Endodermal cell (in vitro differentiated cells): ENCODE measurements around the gene ZNF14. TPM values are rescaled to one million over a fixed set of nuclear protein-coding genes. Genes with fewer than 3 reads are reported as not detected.
A peak's percentile ranks its signal among the peaks of the same experiment; 100 is the strongest.

ENCODE experiments used
- DNase-seq: peaks from one replicate; pipeline ENCODE4 v3.0.0-alpha.2; 2017
- H3K27ac ChIP-seq: 2 replicates; pipeline ENCODE4 v1.5.1; 2013; ENCODE audit warnings: mild to moderate bottlenecking, low read depth, low read length, moderate library complexity
- H3K27me3 ChIP-seq: 2 replicates; pipeline ENCODE4 v1.6.1; 2013; ENCODE audit warnings: mild to moderate bottlenecking, low read length, moderate library complexity; ENCODE audit not compliant: insufficient read depth, control insufficient read depth, poor library complexity, severe bottlenecking
- H3K36me3 ChIP-seq: 2 replicates; pipeline ENCODE4 v1.7.0; 2013; ENCODE audit warnings: mild to moderate bottlenecking, low read length, moderate library complexity; ENCODE audit not compliant: control insufficient read depth, insufficient read depth
- H3K4me1 ChIP-seq: one replicate; pipeline ENCODE4 v1.7.0; 2013; ENCODE audit warnings: low read length; ENCODE audit not compliant: control insufficient read depth, insufficient read depth
- H3K4me3 ChIP-seq: 2 replicates; pipeline ENCODE4 v1.5.1; 2013; ENCODE audit warnings: mild to moderate bottlenecking, low read length, moderate library complexity
- H3K9ac ChIP-seq: 2 replicates; pipeline ENCODE4 v1.6.1; 2013; ENCODE audit warnings: mild to moderate bottlenecking, low read length, moderate library complexity; ENCODE audit not compliant: poor library complexity, severe bottlenecking; ENCODE audit errors: extremely low read depth
- H3K9me3 ChIP-seq: 2 replicates; pipeline ENCODE4 v1.6.1; 2013; ENCODE audit warnings: mild to moderate bottlenecking, low read length, moderate library complexity; ENCODE audit not compliant: control insufficient read depth
- H3K27ac Mint-ChIP-seq: 2 replicates; pipeline ENCODE4 v1.8.0; 2020; ENCODE audit warnings: mixed read lengths
- H3K27me3 Mint-ChIP-seq: 2 replicates; pipeline ENCODE4 v1.8.0; 2021; ENCODE audit warnings: mild to moderate bottlenecking, mixed read lengths; ENCODE audit not compliant: insufficient read depth
- H3K36me3 Mint-ChIP-seq: 2 replicates; pipeline ENCODE4 v1.8.0; 2020; ENCODE audit warnings: low read depth, mixed read lengths
- H3K4me1 Mint-ChIP-seq: 2 replicates; pipeline ENCODE4 v1.8.0; 2020; ENCODE audit warnings: mixed read lengths
- H3K4me3 Mint-ChIP-seq: 2 replicates; pipeline ENCODE4 v1.8.0; 2020; ENCODE audit warnings: mild to moderate bottlenecking, moderate library complexity, mixed read lengths
- H3K9me3 Mint-ChIP-seq: 2 replicates; pipeline ENCODE4 v1.8.0; 2020; ENCODE audit warnings: mild to moderate bottlenecking, mixed read lengths
- CTCF ChIP-seq: fragments of 200-600 bp; sonication (generic); conservative IDR thresholded peaks from 2 replicates; pipeline ENCODE4 v1.5.0; 2021; ENCODE audit warnings: antibody characterized with exemption, mild to moderate bottlenecking
- WGBS, 2 experiments: methylation state at CpG; one replicate each; pipeline versions ENCODE4 v1.1.5 to v1.1.7; 2013; ENCODE audit warnings: missing lambda C conversion rate in 2 of 2, mixed read lengths in 1 of 2; ENCODE audit not compliant: insufficient coverage in 1 of 2, insufficient read length in 1 of 2; 5-methylcytosine and 5-hydroxymethylcytosine counted together
- total RNA-seq, 2 donors: library from RNA; stranded (reverse); fragmentation: NEBNext Ultra II Directional in 1 of 2; extraction: Animal tissue kit (Norgen Biotek cat#: 25700) in 1 of 2; gene quantifications; 2 replicates in 1 of 2; 3 replicates in 1 of 2; pipeline ENCODE4 v1.2.1, GENCODE V29; 2021

ZNF14 gene
- total RNA-seq, 2 donors from 2014 or later = 7.8 to 8.7 TPM

DNA sequence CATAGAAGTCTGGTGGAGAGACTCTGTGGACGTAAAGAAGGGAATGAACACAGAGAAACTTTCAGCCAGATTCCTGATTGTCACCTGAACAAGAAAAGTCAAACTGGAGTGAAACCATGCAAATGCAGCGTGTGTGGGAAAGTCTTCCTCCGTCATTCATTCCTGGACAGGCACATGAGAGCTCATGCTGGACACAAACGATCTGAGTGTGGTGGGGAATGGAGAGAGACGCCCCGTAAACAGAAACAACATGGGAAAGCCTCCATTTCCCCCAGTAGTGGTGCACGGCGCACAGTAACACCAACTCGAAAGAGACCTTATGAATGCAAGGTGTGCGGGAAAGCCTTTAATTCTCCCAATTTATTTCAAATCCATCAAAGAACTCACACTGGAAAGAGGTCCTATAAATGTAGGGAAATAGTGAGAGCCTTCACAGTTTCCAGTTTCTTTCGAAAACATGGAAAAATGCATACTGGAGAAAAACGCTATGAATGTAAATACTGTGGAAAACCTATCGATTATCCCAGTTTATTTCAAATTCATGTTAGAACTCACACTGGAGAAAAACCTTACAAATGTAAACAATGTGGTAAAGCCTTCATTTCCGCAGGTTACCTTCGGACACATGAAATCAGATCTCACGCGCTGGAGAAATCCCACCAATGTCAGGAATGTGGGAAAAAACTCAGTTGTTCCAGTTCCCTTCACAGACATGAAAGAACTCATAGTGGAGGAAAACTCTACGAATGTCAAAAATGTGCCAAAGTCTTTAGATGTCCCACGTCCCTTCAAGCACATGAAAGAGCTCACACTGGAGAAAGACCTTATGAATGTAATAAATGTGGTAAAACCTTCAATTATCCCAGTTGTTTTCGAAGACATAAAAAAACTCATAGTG is 53.5 kb downstream of the ZNF14 start:
- Histone ChIP-seq H3K27ac (no peak overlapping the region), H3K36me3 (peaks cover 87% of the 10 kb centered on the region), H3K9ac (no peak overlapping the region), H3K9me3 (peaks cover 87% of the 10 kb centered on the region), H3K27me3 (no peaks in the 10 kb centered on the region), H3K4me1 (no peaks in the 10 kb centered on the region), H3K4me3 (peak overlapping the region; percentile 70)
- 95 to 96% methylated on average over 13 to 20 of the region's 20 CpGs for WGBS, 2 experiments
- no peak for DNase-seq
- Mint-ChIP-seq H3K36me3 (peaks cover 95% of the 10 kb centered on the region), H3K27ac (no peak overlapping the region), H3K4me3 (no peak overlapping the region), H3K4me1 (no peaks in the 10 kb centered on the region), H3K9me3 (peaks cover 85% of the 10 kb centered on the region), H3K27me3 (no peaks in the 10 kb centered on the region)
- TF ChIP-seq CTCF = no peak

GRCh38 chr19:19677579-19677978 is 55.3 kb downstream of the ZNF14 start:
- WGBS, 2 experiments = 100% methylated on average over 1 to 7 of the region's 7 CpGs

GRCh38 chr19:19674315-19674714 is 58.6 kb downstream of the ZNF14 start:
- peaks cover 88% of the 10 kb centered on the region for H3K36me3 Mint-ChIP-seq
- no peak overlapping the region for H3K27ac Mint-ChIP-seq
- peaks cover 10% of the 10 kb centered on the region for H3K4me1 Mint-ChIP-seq
- 95 to 100% methylated on average over 3 to 6 of the region's 6 CpGs for WGBS, 2 experiments
- Histone ChIP-seq H3K9me3 (peaks cover 81% of the 10 kb centered on the region), H3K4me3 (peak overlapping the region; percentile 19), H3K27me3 (no peaks in the 10 kb centered on the region), H3K36me3 (peaks cover 73% of the 10 kb centered on the region), H3K4me1 (no peaks in the 10 kb centered on the region), H3K27ac (no peak overlapping the region), H3K9ac (no peak overlapping the region)
- no peak for DNase-seq
- H3K4me3 Mint-ChIP-seq = no peak overlapping the region
- peaks cover 66% of the 10 kb centered on the region for H3K9me3 Mint-ChIP-seq
- no peaks in the 10 kb centered on the region for H3K27me3 Mint-ChIP-seq
- TF ChIP-seq CTCF = no peak

More at GRCh38 chr19:19677579-19677978, 55.3 kb downstream of the ZNF14 start:
- Mint-ChIP-seq H3K27ac (no peak overlapping the region), H3K36me3 (peaks cover 96% of the 10 kb centered on the region), H3K4me3 (no peak overlapping the region), H3K27me3 (no peaks in the 10 kb centered on the region), H3K4me1 (no peaks in the 10 kb centered on the region), H3K9me3 (peaks cover 76% of the 10 kb centered on the region)
- H3K4me3 ChIP-seq = peak overlapping the region; percentile 65
- no peak overlapping the region for H3K27ac ChIP-seq
- DNase-seq = no peak
- peaks cover 92% of the 10 kb centered on the region for H3K9me3 ChIP-seq
- no peaks in the 10 kb centered on the region for H3K4me1 ChIP-seq
- peaks cover 95% of the 10 kb centered on the region for H3K36me3 ChIP-seq
- no peak for TF ChIP-seq CTCF
- H3K9ac ChIP-seq = no peak overlapping the region
- no peaks in the 10 kb centered on the region for H3K27me3 ChIP-seq
